HEK293 (cell line): ENCODE results near the gene IL18RAP.

Source experiments
- CTCF ChIA-PET: fragments of 350-600 bp; formaldehyde crosslinking; extraction: SDS; loops from one replicate; lab custom pipeline; 2021; ENCODE audit warnings: antibody characterized with exemption; lab: Yijun Ruan, JAX
- POLR2A ChIA-PET: fragments of 300-600 bp; formaldehyde crosslinking; extraction: SDS; loops from one replicate; lab custom pipeline; 2020; ENCODE audit warnings: antibody characterized with exemption, inconsistent platforms; lab: Yijun Ruan, JAX
- H3K27ac ChIP-seq: fragments of 200-500 bp; sonication (Bioruptor generic); 2 replicates; pipeline ENCODE4 v1.5.1; 2014; ENCODE audit warnings: low read depth, low read length, control low read depth, inconsistent platforms; ENCODE audit errors: extremely low read depth
- H3K36me3 ChIP-seq, 2 experiments: fragments of 200-500 bp in 1 of 2; sonication (Bioruptor generic) in 1 of 2; 1 replicate in 1 of 2; 2 replicates in 1 of 2; pipeline ENCODE4 v1.5.1; 2014 to 2017; ENCODE audit warnings: inconsistent platforms in 2 of 2, low read length in 2 of 2; ENCODE audit not compliant: control insufficient read depth in 2 of 2, insufficient read depth in 1 of 2
- H3K4me1 ChIP-seq: fragments of 200-500 bp; sonication (Bioruptor generic); 2 replicates; pipeline ENCODE4 v1.5.1; 2014; ENCODE audit warnings: mild to moderate bottlenecking, low read length, inconsistent platforms; ENCODE audit not compliant: control insufficient read depth, insufficient read depth
- H3K4me3 ChIP-seq: 2 replicates; pipeline ENCODE4 v1.5.1; 2011; ENCODE audit warnings: low read depth, mild to moderate bottlenecking, control low read depth, low read length, moderate library complexity
- H3K9me3 ChIP-seq: fragments of 200-500 bp; sonication (Bioruptor generic); 2 replicates; pipeline ENCODE4 v1.5.1; 2014; ENCODE audit warnings: low read depth, low read length, inconsistent platforms; ENCODE audit not compliant: control insufficient read depth, insufficient read depth
- FEZF1 ChIP-seq: fragments of 450-650 bp; formaldehyde crosslinking; IDR thresholded peaks from 2 replicates; pipeline ENCODE4 v1.5.1; 2016; ENCODE audit warnings: missing biosample characterization, missing genetic modification characterization
- PRDM10 ChIP-seq: fragments of 450-650 bp; formaldehyde crosslinking; IDR thresholded peaks from 2 replicates; pipeline ENCODE4 v1.5.1; 2016; ENCODE audit warnings: missing biosample characterization, missing genetic modification characterization
- ZBTB7A ChIP-seq: fragments of 450-650 bp; formaldehyde crosslinking; IDR thresholded peaks from 2 replicates; pipeline ENCODE4 v1.5.1; 2016; ENCODE audit warnings: low read depth, missing biosample characterization, missing genetic modification characterization
- ZIC2 ChIP-seq: fragments of 450-650 bp; formaldehyde crosslinking; IDR thresholded peaks from 2 replicates; pipeline ENCODE4 v1.5.1; 2016; ENCODE audit warnings: missing biosample characterization, missing genetic modification characterization
- ZNF148 ChIP-seq: fragments of 450-650 bp; formaldehyde crosslinking; IDR thresholded peaks from 2 replicates; pipeline ENCODE4 v1.5.0; 2017; ENCODE audit warnings: missing biosample characterization, missing genetic modification characterization, borderline replicate concordance
- ZNF157 ChIP-seq: fragments of 450-650 bp; formaldehyde crosslinking; IDR thresholded peaks from 2 replicates; pipeline ENCODE4 v1.5.1; 2016; ENCODE audit warnings: missing biosample characterization, missing genetic modification characterization
- ZNF26 ChIP-seq: fragments of 450-650 bp; formaldehyde crosslinking; IDR thresholded peaks from 2 replicates; pipeline ENCODE4 v1.5.1; 2016; ENCODE audit warnings: missing biosample characterization, missing genetic modification characterization
- ZNF274 ChIP-seq, 2 experiments: fragments of 200-500 bp in 1 of 2; fragments of 450-650 bp in 1 of 2; sonication (Bioruptor generic) in 1 of 2; formaldehyde crosslinking in 1 of 2; IDR thresholded peaks; 2 replicates each; pipeline versions ENCODE4 v1.5.1 to v1.6.1; 2014 to 2016; ENCODE audit warnings: borderline replicate concordance in 1 of 2, inconsistent platforms in 1 of 2, low read length in 1 of 2, missing biosample characterization in 1 of 2, missing genetic modification characterization in 1 of 2
- ZNF404 ChIP-seq: fragments of 450-650 bp; formaldehyde crosslinking; IDR thresholded peaks from 2 replicates; pipeline ENCODE4 v1.5.1; 2017; ENCODE audit warnings: missing biosample characterization, missing genetic modification characterization
- ZNF48 ChIP-seq: fragments of 450-650 bp; formaldehyde crosslinking; IDR thresholded peaks from 2 replicates; pipeline ENCODE4 v1.5.1; 2016; ENCODE audit warnings: missing biosample characterization, missing genetic modification characterization
- ZNF518A ChIP-seq: fragments of 450-650 bp; formaldehyde crosslinking; conservative IDR thresholded peaks from 2 replicates; pipeline ENCODE4 v1.5.1; 2016; ENCODE audit warnings: low read depth, missing biosample characterization, missing genetic modification characterization
- ZNF596 ChIP-seq: fragments of 450-650 bp; IDR thresholded peaks from 2 replicates; pipeline ENCODE4 v1.5.0; 2018; ENCODE audit warnings: missing biosample characterization, mild to moderate bottlenecking, missing genetic modification characterization, moderate library complexity
- ZNF658 ChIP-seq: fragments of 450-650 bp; formaldehyde crosslinking; IDR thresholded peaks from 2 replicates; pipeline ENCODE4; 2016; ENCODE audit warnings: missing biosample characterization, missing genetic modification characterization
- ZNF747 ChIP-seq: fragments of 450-650 bp; formaldehyde crosslinking; IDR thresholded peaks from 2 replicates; pipeline ENCODE4 v1.5.1; 2016; ENCODE audit warnings: missing biosample characterization, missing genetic modification characterization
- ZNF785 ChIP-seq: fragments of 450-650 bp; formaldehyde crosslinking; IDR thresholded peaks from 2 replicates; pipeline ENCODE4 v1.5.1; 2016; ENCODE audit warnings: missing biosample characterization, missing genetic modification characterization
- ZXDB ChIP-seq: fragments of 450-650 bp; formaldehyde crosslinking; IDR thresholded peaks from 2 replicates; pipeline ENCODE4 v1.5.1; 2016; ENCODE audit warnings: missing biosample characterization, missing genetic modification characterization

IL18RAP gene

GRCh38 chr2:102421890-102422759 is 835 bp upstream of the IL18RAP start (continued):
- TF ChIP-seq ZNF148 (tag by site-specific recombination) (no peak), ZNF596 (tag by site-specific recombination) (no peak)

GRCh38 chr2:102423368-102423767 is 408 bp downstream of the IL18RAP start:
- H3K4me3 ChIP-seq = no peak overlapping the region
- no peak overlapping the region for H3K27ac ChIP-seq
- no peaks in the 10 kb centered on the region for H3K4me1 ChIP-seq
- CTCF ChIA-PET = interaction anchor here (0.5 to 1.2 kb wide), 2 partner anchors 14 to 20 kb away, joined by 3 to 5 read pairs; no protein-coding TSS in a partner anchor
- POLR2A ChIA-PET = interaction anchor here (0.5 kb wide), 1 partner anchor 916 kb away, joined by 6 read pairs; no protein-coding TSS in a partner anchor
- no peaks in the 10 kb centered on the region for H3K9me3 ChIP-seq
- no peak for TF ChIP-seq ZIC2
- TF ChIP-seq ZNF518A = no peak
- TF ChIP-seq ZBTB7A (tag by site-specific recombination) = no peak
- no peak for TF ChIP-seq ZNF48
- no peak for TF ChIP-seq ZNF658 (tag by site-specific recombination)
- TF ChIP-seq FEZF1 = no peak
- H3K36me3 ChIP-seq = no peaks in the 10 kb centered on the region

- no peak overlapping the region for H3K27ac ChIP-seq
- H3K4me3 ChIP-seq = no peak overlapping the region
- CTCF ChIA-PET = no interaction called here
- no peaks in the 10 kb centered on the region for H3K9me3 ChIP-seq
- no peaks in the 10 kb centered on the region for H3K4me1 ChIP-seq
- POLR2A ChIA-PET = no interaction called here
- H3K36me3 ChIP-seq = no peaks in the 10 kb centered on the region
- TF ChIP-seq ZNF747 (tag by site-specific recombination) (no peak), ZXDB (tag by site-specific recombination) (no peak), ZNF157 (tag by site-specific recombination) (no peak), ZNF26 (tag by site-specific recombination) (no peak), ZNF148 (tag by site-specific recombination) (no peak), ZNF785 (tag by site-specific recombination) (no peak), PRDM10 (no peak), ZNF274 (IDR thresholded peaks at IDR 0.05; ENCODE audit: low read length) (no peak), ZNF274 (tag by site-specific recombination; IDR thresholded peaks at IDR 0.05; ENCODE audit: borderline replicate concordance) (no peak), ZNF404 (tag by site-specific recombination) (no peak)
Measured at GRCh38 chr2:102424754-102425153, 1.8 kb downstream of the IL18RAP start.
